KOPT-K1 (cell line): ENCODE measurements around the gene POU2F3.

Experiments
- H3K27ac ChIP-seq: fragments of 200-600 bp; sonication (generic); 2 replicates; pipeline ENCODE4 v1.5.1; 2016; ENCODE audit warnings: antibody characterized with exemption, mild to moderate bottlenecking, low read depth, low read length; ENCODE audit not compliant: poor library complexity, severe bottlenecking
- H3K36me3 ChIP-seq: fragments of 200-600 bp; sonication (generic); 2 replicates; pipeline ENCODE4 v1.5.1; 2017; ENCODE audit warnings: antibody characterized with exemption, mild to moderate bottlenecking, low read length, moderate library complexity; ENCODE audit not compliant: insufficient read depth
- H3K9me3 ChIP-seq: fragments of 200-600 bp; sonication (generic); 2 replicates; pipeline ENCODE4 v1.5.1; 2017; ENCODE audit warnings: antibody characterized with exemption, low read length, mild to moderate bottlenecking; ENCODE audit not compliant: insufficient read depth, poor library complexity, severe bottlenecking

The POU2F3 gene

DNA sequence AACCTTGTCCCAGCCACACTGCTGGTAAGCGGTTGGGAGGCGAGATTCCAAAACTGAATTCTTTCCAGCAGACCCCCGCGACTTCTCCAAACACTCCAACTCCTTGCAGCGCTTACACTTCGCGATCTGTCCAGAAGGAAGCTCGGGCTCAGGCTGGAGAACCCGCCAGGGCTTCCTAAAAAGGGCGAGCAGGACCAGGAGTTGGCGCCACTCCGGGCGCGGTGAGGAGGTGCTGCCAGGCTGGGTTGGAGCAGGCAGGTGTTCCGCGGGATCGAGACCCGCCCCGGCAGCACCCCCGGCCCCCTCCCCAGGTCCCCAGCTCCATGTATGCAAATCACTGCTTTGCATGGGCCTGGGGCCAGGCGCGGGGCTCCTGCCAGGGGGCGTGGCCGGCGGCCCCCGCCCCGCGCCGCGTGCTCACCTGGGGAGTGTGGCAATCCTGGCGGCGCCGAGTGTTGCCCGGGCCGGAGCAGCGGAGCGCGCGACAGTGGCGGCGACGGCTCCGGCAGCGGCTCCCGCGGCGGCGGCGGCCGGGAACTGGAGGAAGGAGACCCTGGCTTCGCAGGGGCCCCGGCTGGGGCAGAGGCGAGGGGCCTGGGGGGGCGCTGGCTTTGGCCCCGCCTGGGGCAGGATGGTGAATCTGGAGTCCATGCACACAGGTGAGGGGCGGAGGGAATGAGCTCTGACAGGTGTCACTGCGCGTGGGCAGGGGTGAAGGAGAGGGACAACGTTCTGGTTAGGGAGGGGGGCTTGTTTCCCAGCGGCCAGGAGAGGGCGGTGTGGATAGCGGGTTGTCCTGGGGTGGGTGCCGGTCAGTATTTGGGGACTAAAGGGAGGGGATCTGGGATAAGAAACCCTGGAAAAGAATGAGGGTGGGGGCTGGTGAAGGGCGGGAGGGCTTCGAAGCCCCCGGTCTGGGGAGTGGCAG lies at the start of gene POU2F3:
Gene POU2F3 (plus strand): TSS at position 428 of the 928 bp plus-strand sequence. CDS start 204 bp downstream, at position 632.
- Histone ChIP-seq H3K27ac (no peak within 1 kb of the TSS), H3K36me3 (no peaks in the 10 kb centered on the region), H3K9me3 (no peaks in the 10 kb centered on the region)

DNA sequence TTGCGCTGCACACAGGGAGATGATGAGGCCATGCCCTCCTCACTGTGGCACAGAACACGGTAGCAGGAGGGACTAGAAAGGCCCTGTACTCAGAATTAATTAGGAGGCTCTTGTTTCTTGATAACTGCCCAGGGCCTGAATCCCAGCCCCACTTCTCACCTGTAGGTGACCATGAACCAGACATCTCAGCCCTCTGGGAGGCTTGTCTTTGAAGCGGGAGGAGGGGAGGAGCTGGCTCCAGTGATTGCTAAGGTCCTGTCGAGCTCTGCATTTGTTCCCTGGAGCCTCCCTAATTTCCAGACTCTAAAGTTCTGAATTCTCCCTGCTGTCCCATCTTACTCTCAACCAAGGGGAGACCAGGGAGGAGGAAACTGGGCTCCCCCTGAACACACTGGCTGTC lies 48.9 kb upstream of the POU2F3 start:
- Histone ChIP-seq H3K36me3 (no peaks in the 10 kb centered on the region), H3K9me3 (no peaks in the 10 kb centered on the region), H3K27ac (no peak overlapping the region)

GRCh38 chr11:120192831-120193625 lies 46.9 kb upstream of the POU2F3 start:
- Histone ChIP-seq H3K36me3 (no peaks in the 10 kb centered on the region), H3K27ac (no peak overlapping the region), H3K9me3 (no peaks in the 10 kb centered on the region)

- H3K27ac ChIP-seq, result no peak overlapping the region
- no peaks in the 10 kb centered on the region for H3K36me3 ChIP-seq
- H3K9me3 ChIP-seq, result no peaks in the 10 kb centered on the region
Observed at GRCh38 chr11:120194166-120194565, 45.8 kb upstream of the POU2F3 start.

DNA sequence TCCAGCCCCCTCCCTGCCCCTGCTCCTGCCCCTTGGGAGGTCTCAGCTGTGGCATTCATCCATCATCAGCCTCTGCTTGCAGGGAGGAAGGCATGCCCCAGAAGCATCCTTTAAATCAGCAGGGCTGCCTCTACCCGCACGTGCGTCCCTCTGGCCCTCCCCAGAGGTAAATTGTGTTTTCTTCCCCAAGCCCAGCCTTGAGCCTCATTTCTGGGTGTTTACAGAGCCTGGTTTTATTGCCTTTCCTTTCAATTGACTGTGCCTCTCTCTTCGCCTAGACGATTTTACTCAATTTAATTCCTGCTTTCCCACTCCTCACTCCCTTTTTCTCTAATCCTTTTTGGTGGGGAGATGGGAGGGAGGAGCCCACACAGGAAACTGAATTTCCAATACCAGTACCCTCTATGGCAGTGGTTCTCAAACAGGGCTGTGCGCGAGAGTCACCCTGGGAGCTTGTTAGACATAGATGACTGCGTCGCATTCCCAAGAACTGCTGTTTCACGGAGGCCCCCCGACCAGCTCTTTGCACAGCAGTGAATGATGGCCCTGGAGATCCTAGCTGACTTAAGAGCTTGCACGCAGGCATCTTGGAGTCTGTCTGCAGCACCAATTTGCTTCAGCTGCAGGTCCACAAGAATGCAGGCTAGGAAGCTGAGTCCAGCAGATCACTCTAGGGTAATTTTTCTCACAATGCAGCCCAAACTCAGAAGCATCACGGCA lies 44.2 kb upstream of the POU2F3 start:
- no peak overlapping the region for H3K27ac ChIP-seq

GRCh38 chr11:120196826-120197225 lies 43.1 kb upstream of the POU2F3 start:
- no peak overlapping the region for H3K27ac ChIP-seq
- no peaks in the 10 kb centered on the region for H3K36me3 ChIP-seq
- H3K9me3 ChIP-seq, result no peaks in the 10 kb centered on the region

More for the DNA sequence above, 44.2 kb upstream of the POU2F3 start:
- H3K9me3 ChIP-seq, result no peaks in the 10 kb centered on the region
- H3K36me3 ChIP-seq, result no peaks in the 10 kb centered on the region

GRCh38 chr11:120197251-120197891 lies 42.6 kb upstream of the POU2F3 start:
- no peaks in the 10 kb centered on the region for H3K9me3 ChIP-seq
- H3K36me3 ChIP-seq, result no peaks in the 10 kb centered on the region
- H3K27ac ChIP-seq, result no peak overlapping the region

GRCh38 chr11:120197977-120198376 lies 42.0 kb upstream of the POU2F3 start:
- no peaks in the 10 kb centered on the region for H3K9me3 ChIP-seq
- no peaks in the 10 kb centered on the region for H3K36me3 ChIP-seq
- H3K27ac ChIP-seq, result no peak overlapping the region

- H3K27ac ChIP-seq, result no peak overlapping the region
- H3K36me3 ChIP-seq, result no peaks in the 10 kb centered on the region
- no peaks in the 10 kb centered on the region for H3K9me3 ChIP-seq
Observed at GRCh38 chr11:120198403-120198786, 41.5 kb upstream of the POU2F3 start.

DNA sequence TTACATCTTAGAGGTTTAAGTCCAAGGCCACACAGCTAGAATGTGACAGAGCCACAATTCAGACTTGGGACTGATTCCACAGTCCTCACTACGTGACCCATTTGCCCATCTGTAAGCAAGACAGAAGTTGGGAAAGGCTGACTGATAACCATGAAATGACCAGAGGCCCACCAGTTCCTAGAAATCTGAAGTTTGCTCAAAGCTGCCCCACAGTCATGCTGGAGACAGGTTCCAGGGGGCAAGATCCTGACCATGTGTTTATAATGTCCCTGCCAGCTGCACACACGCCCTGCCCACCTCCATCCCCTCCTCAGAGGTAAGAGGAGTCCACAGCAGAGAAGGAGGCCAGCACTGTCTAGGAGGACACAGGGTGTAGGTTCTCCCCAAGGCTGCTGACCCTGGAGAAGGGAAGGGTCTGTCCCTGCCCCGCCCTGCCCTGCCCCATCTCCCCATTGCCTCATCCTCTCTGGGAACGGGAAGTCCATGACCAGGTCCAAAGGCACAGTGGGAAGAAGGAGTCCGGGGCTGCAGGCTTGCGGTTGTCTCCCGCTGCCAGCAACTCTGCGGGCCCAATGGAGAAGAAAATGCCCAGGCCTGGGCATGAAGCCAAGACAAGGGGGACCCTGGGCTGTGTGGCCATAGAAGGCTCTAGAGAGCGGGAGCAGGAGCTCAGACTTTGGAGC lies 41.0 kb upstream of the POU2F3 start:
- Histone ChIP-seq H3K27ac (no peak overlapping the region), H3K9me3 (no peaks in the 10 kb centered on the region), H3K36me3 (no peaks in the 10 kb centered on the region)

DNA sequence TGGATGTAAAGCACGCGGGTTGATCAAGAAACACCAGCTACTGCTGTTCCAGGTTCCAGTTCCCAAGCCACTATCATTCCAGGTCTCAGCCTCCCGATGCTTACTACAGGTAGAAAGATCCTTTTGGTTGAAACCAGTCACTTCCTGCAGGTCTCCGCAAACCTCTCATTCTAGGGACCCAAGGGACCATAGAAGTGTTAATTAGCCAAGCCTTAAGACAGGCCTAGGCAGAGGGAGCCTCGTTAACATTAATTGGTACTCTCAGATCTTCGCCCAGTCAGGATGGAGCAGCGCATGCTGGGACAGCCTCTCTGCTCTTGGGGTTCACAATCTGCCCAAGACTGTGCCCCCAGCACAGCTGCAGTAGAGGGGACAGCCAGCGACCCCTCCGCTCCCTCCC lies 40.3 kb upstream of the POU2F3 start:
- H3K27ac ChIP-seq, result no peak overlapping the region
- H3K9me3 ChIP-seq, result no peaks in the 10 kb centered on the region
- H3K36me3 ChIP-seq, result no peaks in the 10 kb centered on the region

- Histone ChIP-seq H3K36me3 (no peaks in the 10 kb centered on the region), H3K9me3 (no peaks in the 10 kb centered on the region), H3K27ac (no peak overlapping the region)
Observed at GRCh38 chr11:120200677-120201076, 39.3 kb upstream of the POU2F3 start.

DNA sequence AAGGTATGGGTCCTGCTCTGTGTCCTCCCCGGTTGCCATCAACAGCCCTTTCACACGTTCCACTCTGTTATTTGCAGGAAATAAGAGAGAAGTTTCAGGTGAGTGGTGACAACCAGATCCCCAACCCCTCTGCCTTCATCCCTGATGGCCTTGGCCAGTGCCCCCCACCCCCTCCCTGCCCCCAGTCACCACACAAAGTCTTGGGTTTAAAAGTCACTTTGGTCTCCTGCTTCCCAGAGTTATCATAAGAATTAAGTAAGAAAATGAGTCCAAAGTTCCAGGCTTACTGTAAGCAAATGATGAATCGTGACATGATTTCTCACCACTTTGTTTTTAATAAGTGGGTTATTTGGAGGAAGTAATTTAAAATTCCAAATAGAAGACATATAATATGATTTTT lies 38.3 kb upstream of the POU2F3 start:
- H3K36me3 ChIP-seq, result no peaks in the 10 kb centered on the region
- no peak overlapping the region for H3K27ac ChIP-seq
- no peaks in the 10 kb centered on the region for H3K9me3 ChIP-seq

GRCh38 chr11:120203626-120204025 lies 36.3 kb upstream of the POU2F3 start:
- no peaks in the 10 kb centered on the region for H3K36me3 ChIP-seq
- H3K27ac ChIP-seq, result no peak overlapping the region
- H3K9me3 ChIP-seq, result no peaks in the 10 kb centered on the region
